ENCODE results near the gene LRRC18. TPM values are rescaled to one million over a fixed set of nuclear protein-coding genes. Genes with fewer than 3 reads are reported as not detected.

The LRRC18 gene
- total and polyA plus RNA-seq, 7 experiments from 2014 or later: not detected

DNA sequence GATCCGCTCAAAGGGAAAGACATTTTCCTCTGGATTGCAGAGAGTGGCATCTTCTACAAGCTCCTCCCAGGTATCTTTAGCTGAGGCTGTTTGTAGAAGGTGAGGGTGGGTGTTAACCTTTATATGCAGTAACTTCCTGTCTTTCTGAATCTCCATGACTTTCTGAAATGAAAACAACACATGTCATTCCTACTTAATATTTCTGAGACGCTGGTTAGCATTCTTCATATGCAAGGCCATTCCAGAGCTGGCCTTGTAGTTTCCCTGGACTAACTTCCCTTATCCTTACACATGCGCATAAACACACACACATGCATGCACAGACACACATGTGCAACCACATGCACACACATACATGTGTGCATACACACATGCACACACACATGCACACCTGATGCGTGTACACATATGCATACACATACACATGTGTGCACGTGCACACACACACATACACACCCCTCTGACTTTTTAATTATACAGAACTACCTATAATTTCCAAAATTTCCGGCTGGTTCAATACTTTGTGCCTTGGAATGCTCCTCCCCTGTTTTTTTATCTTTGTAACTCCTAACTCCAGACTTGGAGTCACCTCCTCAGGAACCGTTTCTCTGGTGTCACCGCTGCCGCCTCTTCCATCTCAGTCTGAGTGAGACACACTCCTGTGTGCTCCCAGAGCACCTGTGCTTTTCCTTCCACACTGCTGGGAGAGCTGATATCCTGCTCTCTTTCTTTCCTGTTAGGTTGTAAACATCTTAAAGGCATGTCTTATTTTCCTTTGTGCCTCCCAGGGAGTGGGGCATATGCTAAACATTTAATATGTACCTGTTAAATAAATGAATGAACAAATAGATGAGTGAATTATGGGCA lies 55.2 kb downstream of the LRRC18 start:
- Mint-ChIP-seq H3K4me1 (no peaks in the 10 kb centered on the region), H3K27me3 (peaks cover 0 to 7% (median 0%) of the 10 kb centered on the region in 5 donors), H3K36me3 (no peaks in the 10 kb centered on the region), H3K27ac (no peak overlapping the region), H3K4me3 (no peak overlapping the region), H3K9me3 (no peaks in the 10 kb centered on the region)
- CTCF ChIA-PET: no interaction called here
- intact Hi-C loops (cut with micrococcal nuclease): loop anchor here in 1 of 2 donors (10.0 kb wide), 1 partner anchor 120 kb away; no protein-coding TSS in a partner anchor
- Histone ChIP-seq H3K9me3 (ENCODE audit: control insufficient read depth in 2 of 3, low read length in 3 of 3) (no peaks in the 10 kb centered on the region), H3K4me1 (ENCODE audit: control insufficient read depth in 2 of 2, insufficient read depth in 2 of 2, low read length in 2 of 2) (no peaks in the 10 kb centered on the region), H3K36me3 (ENCODE audit: control insufficient read depth in 2 of 3, insufficient read depth in 3 of 3, low read length in 3 of 3) (no peaks in the 10 kb centered on the region), H3K4me3 (ENCODE audit: low read length) (no peak overlapping the region), H3K27me3 (ENCODE audit: control insufficient read depth in 2 of 2, insufficient read depth in 2 of 2, low read length in 2 of 2) (no peaks in the 10 kb centered on the region), H3K27ac (ENCODE audit: low read depth, low read length) (no peak overlapping the region)
- DNase-seq (no peak), ATAC-seq (no peak)
- POLR2A ChIA-PET: interaction anchor here (0.7 kb wide), 1 partner anchor 40 kb away, joined by 3 read pairs; no protein-coding TSS in a partner anchor

DNA sequence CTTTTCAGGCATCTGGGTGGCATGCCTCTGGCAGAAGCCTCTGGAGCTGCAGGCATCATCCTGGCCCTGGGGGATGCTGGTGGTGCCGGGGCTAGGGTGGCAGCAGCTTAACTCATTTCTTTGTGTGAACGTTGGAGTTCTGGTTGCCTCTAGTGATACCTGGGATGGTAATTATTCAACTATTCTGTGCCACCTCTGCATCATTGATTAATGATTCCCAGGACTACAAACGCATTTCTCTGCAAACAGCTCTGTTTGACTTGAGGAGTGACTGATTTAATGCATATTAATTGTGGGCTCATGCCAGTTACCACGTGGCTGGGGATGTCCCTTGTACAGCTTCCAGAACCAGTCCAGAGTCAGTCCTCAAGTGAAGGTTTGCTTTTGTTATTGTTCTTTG lies 55.9 kb downstream of the LRRC18 start:
- Histone ChIP-seq H3K27me3 (ENCODE audit: control insufficient read depth in 2 of 2, insufficient read depth in 2 of 2, low read length in 2 of 2) (no peaks in the 10 kb centered on the region), H3K4me1 (ENCODE audit: control insufficient read depth in 2 of 2, insufficient read depth in 2 of 2, low read length in 2 of 2) (no peaks in the 10 kb centered on the region), H3K4me3 (ENCODE audit: low read length) (no peak overlapping the region), H3K9me3 (ENCODE audit: control insufficient read depth in 2 of 3, low read length in 3 of 3) (no peaks in the 10 kb centered on the region), H3K27ac (ENCODE audit: low read depth, low read length) (no peak overlapping the region), H3K36me3 (ENCODE audit: control insufficient read depth in 2 of 3, insufficient read depth in 3 of 3, low read length in 3 of 3) (no peaks in the 10 kb centered on the region)
- Mint-ChIP-seq H3K27ac (no peak overlapping the region), H3K36me3 (no peaks in the 10 kb centered on the region), H3K4me1 (no peaks in the 10 kb centered on the region), H3K9me3 (no peaks in the 10 kb centered on the region), H3K4me3 (no peak overlapping the region), H3K27me3 (peaks cover 0 to 7% (median 0%) of the 10 kb centered on the region in 5 donors)
- POLR2A ChIA-PET: no interaction called here
- CTCF ChIA-PET: no interaction called here
- DNase-seq (no peak), ATAC-seq (no peak)
- intact Hi-C loops (cut with micrococcal nuclease): loop anchor here in 1 of 2 donors (10.0 kb wide), 1 partner anchor 119 kb away; no protein-coding TSS in a partner anchor

DNA sequence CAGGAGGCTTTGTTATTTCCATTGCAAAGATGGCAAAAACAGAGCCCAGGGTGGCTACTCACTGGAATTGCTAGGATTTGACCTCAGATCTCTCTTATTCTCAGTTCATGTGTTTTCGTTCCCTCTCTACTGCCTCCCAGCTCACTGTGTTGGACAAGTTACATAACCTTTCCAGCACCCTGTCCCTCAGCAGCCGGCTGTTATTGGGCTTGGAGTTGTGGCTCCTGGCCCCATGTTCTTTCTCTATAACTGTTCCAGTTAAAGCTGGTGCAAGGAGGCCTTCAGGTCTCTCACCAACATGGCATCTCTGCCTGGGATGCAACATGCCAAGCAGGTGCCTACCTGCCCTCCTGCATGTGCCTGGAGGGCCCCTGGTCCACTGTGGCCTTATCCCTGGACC lies 56.8 kb downstream of the LRRC18 start:
- no peaks in the 10 kb centered on the region for H3K27me3 ChIP-seq (ENCODE audit: control insufficient read depth in 2 of 2, insufficient read depth in 2 of 2, low read length in 2 of 2)
- Mint-ChIP-seq H3K9me3 (no peaks in the 10 kb centered on the region), H3K27ac (no peak overlapping the region), H3K4me1 (no peaks in the 10 kb centered on the region), H3K4me3 (no peak overlapping the region), H3K36me3 (no peaks in the 10 kb centered on the region), H3K27me3 (peaks cover 0 to 7% (median 0%) of the 10 kb centered on the region in 5 donors)
- no peak for DNase-seq
- intact Hi-C loops (cut with micrococcal nuclease): loop anchor here in 1 of 2 donors (10.0 kb wide), 1 partner anchor 118 kb away; no protein-coding TSS in a partner anchor
- no peaks in the 10 kb centered on the region for H3K9me3 ChIP-seq (ENCODE audit: control insufficient read depth in 2 of 3, low read length in 3 of 3)
- H3K4me3 ChIP-seq (ENCODE audit: low read length): no peak overlapping the region
- CTCF ChIA-PET: no interaction called here
- no peaks in the 10 kb centered on the region for H3K36me3 ChIP-seq (ENCODE audit: control insufficient read depth in 2 of 3, insufficient read depth in 3 of 3, low read length in 3 of 3)
- H3K4me1 ChIP-seq (ENCODE audit: control insufficient read depth in 2 of 2, insufficient read depth in 2 of 2, low read length in 2 of 2): no peaks in the 10 kb centered on the region
- ATAC-seq: no peak
- POLR2A ChIA-PET: no interaction called here
- H3K27ac ChIP-seq (ENCODE audit: low read depth, low read length): no peak overlapping the region

DNA sequence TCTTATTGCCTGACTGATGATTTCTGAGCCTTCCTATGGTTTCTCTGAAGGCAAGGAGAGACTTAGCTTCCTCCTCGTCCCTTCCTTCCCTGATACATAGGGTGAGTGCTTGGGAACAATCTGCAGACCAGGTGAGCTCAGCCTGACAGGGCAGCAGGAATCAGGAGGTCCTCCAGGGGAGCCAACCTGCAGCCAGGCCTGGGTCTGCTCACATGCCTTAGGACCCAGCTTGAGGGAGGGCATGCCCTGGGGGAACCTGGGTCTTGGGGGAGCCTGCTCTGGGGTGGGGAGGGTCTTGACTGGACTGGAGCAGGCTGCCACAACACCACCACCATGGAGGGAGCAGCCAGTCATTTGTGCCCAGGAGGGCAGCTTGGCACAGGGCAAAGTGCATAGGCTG lies 57.7 kb downstream of the LRRC18 start:
- no peaks in the 10 kb centered on the region for H3K36me3 ChIP-seq (ENCODE audit: control insufficient read depth in 2 of 3, insufficient read depth in 3 of 3, low read length in 3 of 3)
- Mint-ChIP-seq H3K4me1 (no peaks in the 10 kb centered on the region), H3K27ac (no peak overlapping the region), H3K4me3 (no peak overlapping the region), H3K27me3 (peaks cover 0 to 7% (median 0%) of the 10 kb centered on the region in 5 donors), H3K9me3 (no peaks in the 10 kb centered on the region), H3K36me3 (no peaks in the 10 kb centered on the region)
- no peaks in the 10 kb centered on the region for H3K27me3 ChIP-seq (ENCODE audit: control insufficient read depth in 2 of 2, insufficient read depth in 2 of 2, low read length in 2 of 2)
- H3K4me1 ChIP-seq (ENCODE audit: control insufficient read depth in 2 of 2, insufficient read depth in 2 of 2, low read length in 2 of 2): no peaks in the 10 kb centered on the region
- intact Hi-C loops (cut with micrococcal nuclease): loop anchor here in 1 of 2 donors (10.0 kb wide), 1 partner anchor 117 kb away; no protein-coding TSS in a partner anchor
- H3K4me3 ChIP-seq (ENCODE audit: low read length): no peak overlapping the region
- DNase-seq (no peak), ATAC-seq (no peak)
- H3K27ac ChIP-seq (ENCODE audit: low read depth, low read length): no peak overlapping the region
- CTCF ChIA-PET: no interaction called here
- H3K9me3 ChIP-seq (ENCODE audit: control insufficient read depth in 2 of 3, low read length in 3 of 3): no peaks in the 10 kb centered on the region
- POLR2A ChIA-PET: no interaction called here

DNA sequence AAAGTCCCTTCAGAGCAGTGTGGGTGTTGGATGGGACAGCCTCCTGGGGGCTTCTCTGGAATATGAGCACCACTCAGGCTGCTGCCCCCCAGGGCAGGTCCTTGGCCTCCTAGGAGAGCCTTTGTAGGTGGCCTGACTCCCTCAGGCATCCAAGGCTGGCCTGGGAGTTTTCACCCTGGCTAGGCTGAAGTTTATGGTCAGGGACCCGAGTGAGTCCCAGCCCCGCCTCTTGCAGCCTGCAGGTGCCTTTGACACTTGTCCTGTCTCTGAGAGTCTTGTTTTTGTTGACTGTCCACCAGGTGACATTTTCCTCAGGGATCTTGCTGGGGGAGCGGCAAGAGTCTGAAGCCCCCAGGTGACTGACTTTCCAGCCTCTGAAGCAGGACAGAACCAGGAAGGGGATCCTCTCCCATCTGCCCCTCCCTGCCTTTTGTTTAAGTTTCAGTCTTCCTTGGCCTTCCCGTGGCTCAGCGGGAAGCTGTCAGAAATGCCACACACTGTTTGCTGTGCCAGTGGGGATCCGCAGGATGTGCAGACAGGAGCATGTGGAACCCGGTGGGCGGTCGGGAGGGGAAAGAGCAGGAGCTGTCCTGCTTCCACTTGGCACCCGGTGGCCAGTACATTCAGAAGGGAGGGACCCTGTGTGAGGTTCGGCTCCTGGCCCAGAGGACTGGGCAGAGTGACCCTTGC lies 59.5 kb downstream of the LRRC18 start:
- Mint-ChIP-seq H3K27ac (no peak overlapping the region), H3K36me3 (no peaks in the 10 kb centered on the region), H3K27me3 (peaks cover 0 to 7% (median 0%) of the 10 kb centered on the region in 5 donors), H3K4me1 (no peaks in the 10 kb centered on the region), H3K4me3 (no peak overlapping the region), H3K9me3 (no peaks in the 10 kb centered on the region)
- no peaks in the 10 kb centered on the region for H3K36me3 ChIP-seq (ENCODE audit: control insufficient read depth in 2 of 3, insufficient read depth in 3 of 3, low read length in 3 of 3)
- H3K4me1 ChIP-seq (ENCODE audit: control insufficient read depth in 2 of 2, insufficient read depth in 2 of 2, low read length in 2 of 2): no peaks in the 10 kb centered on the region
- no peak overlapping the region for H3K4me3 ChIP-seq (ENCODE audit: low read length)
- ChIA-PET POLR2A (no interaction called here), CTCF (no interaction called here)
- no peaks in the 10 kb centered on the region for H3K27me3 ChIP-seq (ENCODE audit: control insufficient read depth in 2 of 2, insufficient read depth in 2 of 2, low read length in 2 of 2)
- no peak overlapping the region for H3K27ac ChIP-seq (ENCODE audit: low read depth, low read length)
- DNase-seq: no peak
- no peak for ATAC-seq
- intact Hi-C loops (cut with micrococcal nuclease): loop anchor here in 1 of 2 donors (10.0 kb wide), 1 partner anchor 115 kb away; no protein-coding TSS in a partner anchor
- H3K9me3 ChIP-seq (ENCODE audit: control insufficient read depth in 2 of 3, low read length in 3 of 3): no peaks in the 10 kb centered on the region

DNA sequence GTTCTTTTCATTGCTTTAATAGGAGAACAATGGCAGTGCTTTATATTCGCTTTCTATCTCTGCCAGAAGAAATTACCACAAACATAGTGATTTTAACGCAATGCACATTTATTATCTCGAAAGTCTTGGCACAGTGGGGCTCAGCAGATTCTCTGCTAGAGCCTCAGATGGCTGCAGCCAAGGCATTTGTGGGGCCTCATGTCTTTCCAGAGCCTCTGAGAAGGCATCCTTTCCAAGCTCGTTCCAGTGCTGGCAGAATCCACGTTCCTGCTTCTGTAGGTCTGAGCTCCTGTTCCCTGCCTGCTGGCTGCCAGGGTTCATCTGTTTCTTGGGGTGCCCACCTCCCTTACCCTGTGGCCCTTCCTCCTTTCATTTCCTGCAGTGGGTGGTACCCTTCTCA lies 60.2 kb downstream of the LRRC18 start:
- Histone ChIP-seq H3K4me3 (ENCODE audit: low read length) (no peak overlapping the region), H3K9me3 (ENCODE audit: control insufficient read depth in 2 of 3, low read length in 3 of 3) (no peaks in the 10 kb centered on the region), H3K36me3 (ENCODE audit: control insufficient read depth in 2 of 3, insufficient read depth in 3 of 3, low read length in 3 of 3) (no peaks in the 10 kb centered on the region), H3K27me3 (ENCODE audit: control insufficient read depth in 2 of 2, insufficient read depth in 2 of 2, low read length in 2 of 2) (no peaks in the 10 kb centered on the region), H3K4me1 (ENCODE audit: control insufficient read depth in 2 of 2, insufficient read depth in 2 of 2, low read length in 2 of 2) (no peaks in the 10 kb centered on the region), H3K27ac (ENCODE audit: low read depth, low read length) (no peak overlapping the region)
- H3K27me3 Mint-ChIP-seq: peaks cover 0 to 4% (median 0%) of the 10 kb centered on the region in 5 donors
- no peaks in the 10 kb centered on the region for H3K36me3 Mint-ChIP-seq
- POLR2A ChIA-PET: no interaction called here
- no peaks in the 10 kb centered on the region for H3K9me3 Mint-ChIP-seq
- H3K27ac Mint-ChIP-seq: no peak overlapping the region
- intact Hi-C loops (cut with micrococcal nuclease): no loop called here
- DNase-seq: no peak
- H3K4me1 Mint-ChIP-seq: no peaks in the 10 kb centered on the region
- no peak overlapping the region for H3K4me3 Mint-ChIP-seq
- CTCF ChIA-PET: no interaction called here
- no peak for ATAC-seq
